Gastroesophageal sphincter (tissue), 4 donors: ENCODE data around the gene CDC42BPB. TPM values are rescaled to one million over a fixed set of nuclear protein-coding genes. Genes with fewer than 3 reads are reported as not detected.
"Not testable (repeated sequence)": the region's sequence is repeated elsewhere in the genome, so short reads cannot be mapped to it uniquely, and the experiment has no call there.

Experiments used
- ATAC-seq: fragments of 150-250 bp; one replicate; pipeline ENCODE4 v1.9.1; 2016; ENCODE audit warnings: mild to moderate bottlenecking, moderate library complexity
- H3K27ac ChIP-seq, 4 donors: fragments of 200-600 bp; sonication (generic) in 3 of 4; 1 replicate in 3 of 4; 2 replicates in 1 of 4; pipeline ENCODE4 v1.5.1; 2016 to 2019
- H3K27me3 ChIP-seq: fragments of 200-600 bp; sonication (generic); one replicate; pipeline ENCODE4 v1.5.1; 2019
- H3K36me3 ChIP-seq, 2 donors: fragments of 200-600 bp; sonication (generic); one replicate each; pipeline ENCODE4 v1.5.1; 2019; ENCODE audit warnings: control low read depth in 1 of 2
- H3K4me1 ChIP-seq, 3 donors: fragments of 200-600 bp; sonication (generic); 1 replicate in 2 of 3; 2 replicates in 1 of 3; pipeline ENCODE4 v1.5.1; 2016 to 2019; ENCODE audit warnings: control low read depth in 2 of 3
- H3K4me3 ChIP-seq, 2 donors: fragments of 200-600 bp; sonication (generic); one replicate each; pipeline ENCODE4 v1.5.1; 2019; ENCODE audit warnings: mild to moderate bottlenecking in 1 of 2, moderate library complexity in 1 of 2
- H3K9me3 ChIP-seq, 3 donors: fragments of 200-600 bp; sonication (generic); one replicate each; pipeline ENCODE4 v1.5.1; 2017 to 2019; ENCODE audit warnings: control low read depth in 2 of 3
- EP300 ChIP-seq: sonication (generic); formaldehyde crosslinking; IDR thresholded peaks from one replicate; pipeline ENCODE4 v1.6.1; 2017; ENCODE audit warnings: antibody characterized with exemption, mild to moderate bottlenecking
- POLR2A ChIP-seq, 2 donors: fragments of 450-650 bp; IDR thresholded peaks; one replicate each; pipeline ENCODE4 v1.6.1; 2017; ENCODE audit warnings: antibody characterized with exemption in 2 of 2, mild to moderate bottlenecking in 2 of 2, moderate library complexity in 1 of 2
- POLR2AphosphoS5 ChIP-seq: sonication (generic); formaldehyde crosslinking; IDR thresholded peaks from one replicate; pipeline ENCODE4 v1.6.1; 2017; ENCODE audit warnings: antibody characterized with exemption
- WGBS, 2 donors: methylation state at CpG; one replicate each; pipeline ENCODE4 v1.1.5; 2018; ENCODE audit warnings: low coverage in 1 of 2; 5-methylcytosine and 5-hydroxymethylcytosine counted together
- total RNA-seq, 4 donors: library from RNA; depleted of rRNA; stranded (reverse); fragments of >200 nt; gene quantifications; one replicate each; pipeline ENCODE4 v1.1.0, GENCODE V29; 2016
- TF ChIP-seq, protein P1 (sequence below), 4 experiments: fragments of 200-600 bp in 2 of 4; fragments of 450-650 bp in 2 of 4; sonication (generic) in 1 of 4; IDR thresholded peaks; one replicate each; pipeline ENCODE4 v1.5.1; 2017 to 2019; ENCODE audit warnings: antibody characterized with exemption in 4 of 4, mild to moderate bottlenecking in 2 of 4, moderate library complexity in 2 of 4

The CDC42BPB gene
- total RNA-seq, 4 donors from 2014 or later: 86.7 to 151 (median 97.3) TPM

- Histone ChIP-seq H3K27me3 (no peaks in the 10 kb centered on the region), H3K9me3 (no peaks in the 10 kb centered on the region), H3K4me3 (peak overlapping the region; percentile 67 to 78), H3K4me1 (peaks cover 0 to 72% (median 31%) of the 10 kb centered on the region in 3 donors), H3K36me3 (no peaks in the 10 kb centered on the region), H3K27ac (peak overlapping the region; percentile 54 to 99 (median 92))
- no peak for TF ChIP-seq EP300
- TF ChIP-seq, protein P1, sequence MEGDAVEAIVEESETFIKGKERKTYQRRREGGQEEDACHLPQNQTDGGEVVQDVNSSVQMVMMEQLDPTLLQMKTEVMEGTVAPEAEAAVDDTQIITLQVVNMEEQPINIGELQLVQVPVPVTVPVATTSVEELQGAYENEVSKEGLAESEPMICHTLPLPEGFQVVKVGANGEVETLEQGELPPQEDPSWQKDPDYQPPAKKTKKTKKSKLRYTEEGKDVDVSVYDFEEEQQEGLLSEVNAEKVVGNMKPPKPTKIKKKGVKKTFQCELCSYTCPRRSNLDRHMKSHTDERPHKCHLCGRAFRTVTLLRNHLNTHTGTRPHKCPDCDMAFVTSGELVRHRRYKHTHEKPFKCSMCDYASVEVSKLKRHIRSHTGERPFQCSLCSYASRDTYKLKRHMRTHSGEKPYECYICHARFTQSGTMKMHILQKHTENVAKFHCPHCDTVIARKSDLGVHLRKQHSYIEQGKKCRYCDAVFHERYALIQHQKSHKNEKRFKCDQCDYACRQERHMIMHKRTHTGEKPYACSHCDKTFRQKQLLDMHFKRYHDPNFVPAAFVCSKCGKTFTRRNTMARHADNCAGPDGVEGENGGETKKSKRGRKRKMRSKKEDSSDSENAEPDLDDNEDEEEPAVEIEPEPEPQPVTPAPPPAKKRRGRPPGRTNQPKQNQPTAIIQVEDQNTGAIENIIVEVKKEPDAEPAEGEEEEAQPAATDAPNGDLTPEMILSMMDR (IDR thresholded peaks at IDR 0.05): no peak
- TF ChIP-seq POLR2A (IDR thresholded peaks at IDR 0.05): no peak
- no peak for TF ChIP-seq POLR2AphosphoS5
- peak; percentile 7 for ATAC-seq
- 0 to 1% methylated on average over 7 to 23 of the region's 50 CpGs for WGBS, 2 donors
These were observed 874 bp downstream of the CDC42BPB start for GRCh38 chr14:103056322-103057027.

GRCh38 chr14:103055695-103056094 is 1.7 kb downstream of the CDC42BPB start:
- peak overlapping the region in 3 of 4 donors; percentile 90 to 99 (median 94) for H3K27ac ChIP-seq
- H3K9me3 ChIP-seq: no peaks in the 10 kb centered on the region
- TF ChIP-seq, protein P1 (IDR thresholded peaks at IDR 0.05): no peak
- TF ChIP-seq EP300: no peak
- no peaks in the 10 kb centered on the region for H3K36me3 ChIP-seq
- H3K4me3 ChIP-seq: peak overlapping the region; percentile 67 to 78
- no peaks in the 10 kb centered on the region for H3K27me3 ChIP-seq
- ATAC-seq: no peak
- WGBS, 2 donors: 43 to 58% methylated on average over 5 to 8 of the region's 8 CpGs
- H3K4me1 ChIP-seq: peaks cover 0 to 80% (median 31%) of the 10 kb centered on the region in 3 donors

- Histone ChIP-seq H3K27me3 (no peaks in the 10 kb centered on the region), H3K9me3 (no peaks in the 10 kb centered on the region), H3K4me1 (peaks cover 0 to 82% (median 20%) of the 10 kb centered on the region in 3 donors), H3K36me3 (no peaks in the 10 kb centered on the region), H3K27ac (no peak overlapping the region), H3K4me3 (no peak overlapping the region)
- ATAC-seq: no peak
- TF ChIP-seq, protein P1 (IDR thresholded peaks at IDR 0.05): no peak
- no peak for TF ChIP-seq POLR2A (IDR thresholded peaks at IDR 0.05)
- no peak for TF ChIP-seq POLR2AphosphoS5
- no peak for TF ChIP-seq EP300
- 76 to 78% methylated on average over 7 to 9 of the region's 10 CpGs for WGBS, 2 donors
These were observed 4.9 kb downstream of the CDC42BPB start for GRCh38 chr14:103052407-103052806.

GRCh38 chr14:103050935-103051334 is 6.4 kb downstream of the CDC42BPB start:
- H3K9me3 ChIP-seq: no peaks in the 10 kb centered on the region
- TF ChIP-seq, protein P1 (IDR thresholded peaks at IDR 0.05): no peak
- no peak for TF ChIP-seq POLR2AphosphoS5
- no peak for TF ChIP-seq EP300
- TF ChIP-seq POLR2A (IDR thresholded peaks at IDR 0.05): no peak
- WGBS, 2 donors: 70 to 75% methylated on average over 2 to 5 of the region's 5 CpGs
- H3K4me1 ChIP-seq: peaks cover 0 to 91% (median 26%) of the 10 kb centered on the region in 3 donors
- no peak overlapping the region for H3K27ac ChIP-seq
- no peak overlapping the region for H3K4me3 ChIP-seq
- H3K36me3 ChIP-seq: no peaks in the 10 kb centered on the region
- no peaks in the 10 kb centered on the region for H3K27me3 ChIP-seq
- ATAC-seq: no peak

DNA sequence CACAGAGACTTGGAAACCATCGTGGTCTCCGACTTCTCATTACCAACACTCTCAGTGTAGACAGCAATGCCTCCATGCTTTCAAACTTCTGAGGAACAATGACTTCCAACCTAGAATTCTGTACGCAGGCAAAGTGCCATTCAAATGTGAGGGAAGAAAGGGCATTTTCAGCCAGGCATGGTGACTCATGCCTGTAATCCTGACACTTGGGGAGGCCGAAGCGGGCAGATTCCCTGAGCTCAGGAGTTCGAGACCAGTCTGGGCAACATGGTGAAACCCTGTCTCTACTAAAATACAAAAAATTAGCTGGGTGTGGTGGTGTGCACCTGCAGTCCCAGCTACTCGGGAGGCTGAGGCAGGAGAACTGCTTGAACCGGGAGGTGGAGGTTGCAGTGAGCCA is 9.9 kb downstream of the CDC42BPB start:
- not testable (repeated sequence) for H3K4me3 ChIP-seq, H3K27me3 ChIP-seq, H3K9me3 ChIP-seq, H3K36me3 ChIP-seq, ATAC-seq, H3K27ac ChIP-seq
- WGBS, 2 donors: 86 to 89% methylated on average over 1 to 7 of the region's 8 CpGs
- peaks cover 0 to 86% (median 24%) of the 10 kb centered on the region in 3 donors for H3K4me1 ChIP-seq
